ENCODE measurements around the gene TTC31.

TTC31 gene

DNA sequence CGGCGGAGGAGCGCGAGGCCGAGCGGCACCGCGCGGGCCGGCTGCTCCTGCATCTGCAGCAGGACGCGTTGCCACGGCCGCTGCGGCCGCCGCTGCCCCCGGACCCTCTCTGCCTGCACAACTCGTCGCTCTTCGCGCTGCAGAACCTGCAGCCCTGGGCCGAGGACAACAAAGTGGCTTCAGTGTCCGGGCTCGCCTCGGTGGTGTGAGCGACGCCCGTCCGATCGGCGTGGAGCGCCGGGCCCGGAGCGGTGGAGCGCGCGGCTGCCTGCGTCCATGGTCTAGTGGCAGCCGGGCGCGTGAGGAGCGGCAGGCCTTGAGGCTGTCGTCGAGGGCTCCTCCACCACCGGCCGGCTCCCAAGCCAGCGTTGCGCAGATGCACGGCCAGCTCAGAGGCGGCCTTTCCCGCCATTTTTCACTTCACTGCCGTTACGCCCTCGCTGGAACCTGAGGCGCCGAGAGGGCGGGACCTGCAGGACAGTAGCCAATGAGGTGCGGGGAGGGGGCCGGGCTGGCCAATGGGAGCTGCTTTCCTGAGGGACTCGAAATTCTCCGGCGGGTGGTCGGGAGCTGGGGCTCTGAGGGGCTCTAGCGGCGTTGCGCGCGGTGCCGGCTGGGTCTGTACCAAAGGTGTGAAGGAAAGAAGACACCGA lies 33.2 kb downstream of the TTC31 start:
- Histone ChIP-seq H3K27me3 (peaks cover 100% of the 10 kb centered on the region), H3K27ac (no peak overlapping the region), H3K9me3 (no peaks in the 10 kb centered on the region), H3K4me1 (ENCODE audit: control insufficient read depth in 1 of 2, insufficient read depth in 1 of 2, low read depth in 1 of 2, low read length in 1 of 2) (peaks cover 29 to 32% of the 10 kb centered on the region in 2 experiments), H3K36me3 (no peaks in the 10 kb centered on the region), H3K4me3 (ENCODE audit: low read depth in 1 of 2, low read length in 1 of 2) (peak overlapping the region; percentile 54 to 66)
- TF ChIP-seq, protein P1, sequence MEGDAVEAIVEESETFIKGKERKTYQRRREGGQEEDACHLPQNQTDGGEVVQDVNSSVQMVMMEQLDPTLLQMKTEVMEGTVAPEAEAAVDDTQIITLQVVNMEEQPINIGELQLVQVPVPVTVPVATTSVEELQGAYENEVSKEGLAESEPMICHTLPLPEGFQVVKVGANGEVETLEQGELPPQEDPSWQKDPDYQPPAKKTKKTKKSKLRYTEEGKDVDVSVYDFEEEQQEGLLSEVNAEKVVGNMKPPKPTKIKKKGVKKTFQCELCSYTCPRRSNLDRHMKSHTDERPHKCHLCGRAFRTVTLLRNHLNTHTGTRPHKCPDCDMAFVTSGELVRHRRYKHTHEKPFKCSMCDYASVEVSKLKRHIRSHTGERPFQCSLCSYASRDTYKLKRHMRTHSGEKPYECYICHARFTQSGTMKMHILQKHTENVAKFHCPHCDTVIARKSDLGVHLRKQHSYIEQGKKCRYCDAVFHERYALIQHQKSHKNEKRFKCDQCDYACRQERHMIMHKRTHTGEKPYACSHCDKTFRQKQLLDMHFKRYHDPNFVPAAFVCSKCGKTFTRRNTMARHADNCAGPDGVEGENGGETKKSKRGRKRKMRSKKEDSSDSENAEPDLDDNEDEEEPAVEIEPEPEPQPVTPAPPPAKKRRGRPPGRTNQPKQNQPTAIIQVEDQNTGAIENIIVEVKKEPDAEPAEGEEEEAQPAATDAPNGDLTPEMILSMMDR (IDR thresholded peaks at IDR 0.05): no peak

DNA sequence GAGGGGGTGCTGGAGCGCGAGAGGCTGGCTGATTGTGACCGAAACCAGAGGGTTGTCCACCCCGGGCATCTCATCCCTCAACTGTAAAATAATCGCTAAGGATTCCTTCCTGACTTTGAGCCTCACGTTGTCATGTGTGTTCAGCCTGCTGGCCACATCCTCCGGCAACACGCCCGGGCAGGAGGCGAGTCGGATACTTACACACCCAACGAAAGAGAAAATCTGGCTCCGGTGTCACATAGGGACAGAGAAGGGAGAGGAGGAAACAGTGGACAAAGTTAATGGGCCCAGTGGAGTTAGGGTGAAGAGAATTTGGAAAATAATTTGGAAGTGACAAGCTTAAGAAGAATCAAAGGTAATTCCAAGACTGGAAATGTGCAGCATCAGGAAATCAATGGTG lies 33.8 kb downstream of the TTC31 start:
- no peaks in the 10 kb centered on the region for H3K9me3 ChIP-seq
- TF ChIP-seq, protein P1 (IDR thresholded peaks at IDR 0.05): no peak
- peak overlapping the region; percentile 54 to 66 for H3K4me3 ChIP-seq (ENCODE audit: low read depth in 1 of 2, low read length in 1 of 2)
- no peak overlapping the region for H3K27ac ChIP-seq
- H3K36me3 ChIP-seq: no peaks in the 10 kb centered on the region
- peaks cover 100% of the 10 kb centered on the region for H3K27me3 ChIP-seq
- peaks cover 29 to 32% of the 10 kb centered on the region in 2 experiments for H3K4me1 ChIP-seq (ENCODE audit: control insufficient read depth in 1 of 2, insufficient read depth in 1 of 2, low read depth in 1 of 2, low read length in 1 of 2)

- H3K27ac ChIP-seq: no peak overlapping the region
- TF ChIP-seq, protein P1 (IDR thresholded peaks at IDR 0.05): no peak
- H3K36me3 ChIP-seq: peaks cover 19% of the 10 kb centered on the region
- peaks cover 59% of the 10 kb centered on the region for H3K27me3 ChIP-seq
- H3K9me3 ChIP-seq: no peaks in the 10 kb centered on the region
- H3K4me3 ChIP-seq (ENCODE audit: low read depth in 1 of 2, low read length in 1 of 2): no peak overlapping the region
- H3K4me1 ChIP-seq (ENCODE audit: control insufficient read depth in 1 of 2, insufficient read depth in 1 of 2, low read depth in 1 of 2, low read length in 1 of 2): no peaks in the 10 kb centered on the region
Observed at GRCh38 chr2:74522516-74522915, 39.6 kb downstream of the TTC31 start.

DNA sequence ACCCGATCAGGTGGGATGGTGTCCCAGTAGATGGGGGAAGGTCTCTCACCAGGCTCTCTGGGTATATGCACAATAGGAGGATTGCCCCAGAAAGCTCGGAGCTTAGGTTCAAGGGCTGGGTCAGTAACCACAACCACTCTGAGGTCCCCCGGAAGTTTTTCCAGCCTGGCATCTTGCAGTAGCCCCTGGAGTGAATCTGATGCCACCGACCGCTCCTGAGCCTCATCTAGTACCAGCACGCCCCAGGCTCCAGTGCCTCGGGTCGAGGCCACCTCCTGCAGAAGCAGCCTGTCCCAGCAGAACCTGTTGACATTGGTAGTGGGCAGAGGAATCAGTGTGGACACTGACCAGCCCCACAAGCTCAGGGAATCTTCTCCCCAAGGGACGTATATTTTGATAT lies 41.1 kb downstream of the TTC31 start:
- peaks cover 25% of the 10 kb centered on the region for H3K36me3 ChIP-seq
- TF ChIP-seq, protein P1 (IDR thresholded peaks at IDR 0.05): no peak
- H3K4me3 ChIP-seq (ENCODE audit: low read depth in 1 of 2, low read length in 1 of 2): no peak overlapping the region

DNA sequence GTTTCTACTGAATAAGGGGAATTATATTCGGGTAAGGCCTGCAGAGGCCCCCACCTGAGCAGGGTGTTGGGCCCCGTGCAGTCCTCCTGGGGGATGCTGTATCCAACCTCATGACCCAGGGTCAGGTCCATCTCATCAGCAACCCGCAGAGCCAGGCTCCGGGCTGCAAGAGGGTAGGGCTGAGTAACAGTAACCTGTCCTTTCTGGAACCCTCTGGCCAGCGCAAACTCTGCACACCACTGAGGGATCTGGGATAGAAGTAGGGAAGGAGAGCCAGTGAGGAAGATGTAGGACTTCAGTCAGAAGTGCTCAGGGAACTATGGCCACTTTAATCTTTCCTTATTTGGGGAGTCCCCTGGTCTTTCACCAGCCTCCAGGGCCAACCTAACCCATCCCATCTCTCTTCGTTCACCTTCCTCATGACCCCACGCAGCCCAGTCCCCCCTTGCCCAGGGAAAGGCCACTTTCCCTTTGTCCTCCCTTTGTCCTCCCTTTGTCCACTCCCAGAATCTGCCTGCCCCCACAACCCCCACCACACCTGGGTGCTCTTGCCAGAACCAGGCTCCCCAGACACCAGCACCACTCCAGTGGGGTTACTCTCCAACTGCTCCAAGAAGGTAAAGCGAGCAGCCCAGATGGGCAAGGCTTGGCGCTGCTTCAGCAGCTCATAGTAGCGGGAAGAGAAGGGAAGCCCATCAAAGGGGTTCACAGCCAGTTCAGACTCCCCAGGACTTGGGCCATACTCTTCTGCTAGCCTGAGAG lies 42.3 kb downstream of the TTC31 start:
- TF ChIP-seq, protein P1 (IDR thresholded peaks at IDR 0.05): no peak
- no peak overlapping the region for H3K4me3 ChIP-seq (ENCODE audit: low read depth in 1 of 2, low read length in 1 of 2)
- peaks cover 15 to 17% of the 10 kb centered on the region in 2 experiments for H3K4me1 ChIP-seq (ENCODE audit: control insufficient read depth in 1 of 2, insufficient read depth in 1 of 2, low read depth in 1 of 2, low read length in 1 of 2)
- no peak overlapping the region for H3K27ac ChIP-seq
- H3K9me3 ChIP-seq: no peaks in the 10 kb centered on the region
- peaks cover 33% of the 10 kb centered on the region for H3K27me3 ChIP-seq
- H3K36me3 ChIP-seq: peaks cover 25% of the 10 kb centered on the region

More for the DNA sequence above, 41.1 kb downstream of the TTC31 start:
- H3K27me3 ChIP-seq: peaks cover 44% of the 10 kb centered on the region
- H3K27ac ChIP-seq: no peak overlapping the region
- no peaks in the 10 kb centered on the region for H3K9me3 ChIP-seq
- H3K4me1 ChIP-seq (ENCODE audit: control insufficient read depth in 1 of 2, insufficient read depth in 1 of 2, low read depth in 1 of 2, low read length in 1 of 2): peaks cover 11 to 13% of the 10 kb centered on the region in 2 experiments
